ENCODE measurements around the gene MRFAP1. TPM values are rescaled to one million over a fixed set of nuclear protein-coding genes. Genes with fewer than 3 reads are reported as not detected.
"Not testable (repeated sequence)": the region's sequence is repeated elsewhere in the genome, so short reads cannot be mapped to it uniquely, and the experiment has no call there.

Gene MRFAP1
- total and polyA plus RNA-seq, 2 experiments from 2014 or later, result 291 to 315 TPM

GRCh38 chr4:6665320-6665654, 24.8 kb downstream of the MRFAP1 start:
- Histone ChIP-seq H3K36me3 (no peaks in the 10 kb centered on the region), H3K4me3 (no peak overlapping the region), H3K4me1 (ENCODE audit: low read depth) (no peaks in the 10 kb centered on the region), H3K27ac (no peak overlapping the region), H3K9me3 (ENCODE audit: low read depth) (no peaks in the 10 kb centered on the region), H3K27me3 (no peaks in the 10 kb centered on the region)
- no peak for TF ChIP-seq CTCF (IDR thresholded peaks at IDR 0.05; ENCODE audit: low read depth, low read length)
- DNase-seq (ENCODE audit: low read depth in 1 of 2, low spot score in 1 of 2), result no peak

DNA sequence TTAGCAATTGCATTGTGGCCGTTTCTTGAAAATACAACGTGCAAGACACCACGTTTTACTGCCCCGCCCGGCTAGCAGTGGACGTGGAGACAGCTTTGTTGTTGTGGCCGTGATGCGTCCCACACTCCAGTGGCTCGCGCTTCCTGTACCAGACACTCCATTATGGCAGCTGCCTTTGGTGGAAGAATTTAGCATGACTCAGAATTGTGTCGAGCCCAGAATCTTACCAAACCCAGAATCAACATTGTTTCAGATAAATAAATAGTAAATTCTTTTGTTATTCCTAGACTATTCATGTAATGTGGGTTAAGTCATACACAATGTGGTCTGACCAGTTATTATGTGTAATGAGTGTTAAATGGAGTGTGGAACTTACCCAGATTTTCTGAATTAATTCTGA, 27.9 kb downstream of the MRFAP1 start:
- no peak for TF ChIP-seq CTCF (IDR thresholded peaks at IDR 0.05; ENCODE audit: low read depth, low read length)
- H3K9me3 ChIP-seq (ENCODE audit: low read depth), result no peaks in the 10 kb centered on the region
- no peaks in the 10 kb centered on the region for H3K27me3 ChIP-seq
- H3K4me1 ChIP-seq (ENCODE audit: low read depth), result no peaks in the 10 kb centered on the region
- no peak overlapping the region for H3K4me3 ChIP-seq
- no peak overlapping the region for H3K27ac ChIP-seq
- H3K36me3 ChIP-seq, result no peaks in the 10 kb centered on the region
- DNase-seq (ENCODE audit: low read depth in 1 of 2, low spot score in 1 of 2), result peak in 1 of 2 donors; percentile 16

DNA sequence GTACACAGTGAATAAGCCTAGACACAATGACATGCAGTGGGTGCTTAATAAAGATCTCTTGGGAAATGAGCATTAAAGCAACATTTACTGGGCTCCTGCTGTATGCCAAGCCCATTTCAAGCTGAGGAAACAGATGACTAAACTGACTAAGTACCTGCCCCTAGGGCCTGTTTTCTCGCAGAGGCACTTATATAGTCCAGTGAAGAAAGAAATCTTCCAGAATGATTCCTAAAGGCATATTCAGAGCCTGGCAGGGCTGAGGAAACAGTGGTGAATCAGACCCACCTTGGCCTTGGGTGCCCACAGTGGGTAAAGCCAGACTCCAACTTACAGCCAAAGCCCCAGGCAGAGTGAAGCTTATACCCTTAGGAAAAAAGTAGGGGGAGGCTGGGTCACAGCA, 31.2 kb downstream of the MRFAP1 start:
- TF ChIP-seq CTCF (IDR thresholded peaks at IDR 0.05; ENCODE audit: low read depth, low read length), result no peak
- DNase-seq (ENCODE audit: low read depth in 1 of 2, low spot score in 1 of 2), result no peak
- Histone ChIP-seq H3K27me3 (no peaks in the 10 kb centered on the region), H3K36me3 (no peaks in the 10 kb centered on the region), H3K4me3 (no peak overlapping the region), H3K27ac (no peak overlapping the region), H3K9me3 (ENCODE audit: low read depth) (no peaks in the 10 kb centered on the region), H3K4me1 (ENCODE audit: low read depth) (peaks cover 5% of the 10 kb centered on the region)

DNA sequence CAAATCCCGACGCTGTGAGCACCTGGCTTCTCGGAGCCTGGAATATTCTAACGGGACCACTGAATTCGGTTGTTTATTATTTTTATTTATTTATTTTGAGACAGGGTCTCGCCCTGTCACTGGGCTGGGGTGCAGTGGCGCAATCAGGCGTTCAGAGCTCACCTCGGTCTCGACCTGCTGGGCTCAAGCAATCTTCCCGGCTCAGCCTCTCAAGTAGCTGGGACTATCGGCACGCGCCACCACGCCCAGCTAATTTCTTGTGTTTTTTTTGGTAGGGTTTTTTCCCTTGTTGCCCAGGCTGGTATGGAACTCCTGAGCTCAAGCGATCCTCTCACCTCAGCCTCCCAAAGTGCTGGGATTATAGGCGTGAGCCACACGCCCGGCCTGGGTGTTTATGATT, 31.6 kb downstream of the MRFAP1 start:
- Histone ChIP-seq H3K36me3 (no peaks in the 10 kb centered on the region), H3K4me3 (no peak overlapping the region), H3K9me3 (ENCODE audit: low read depth) (no peaks in the 10 kb centered on the region), H3K27ac (no peak overlapping the region), H3K4me1 (ENCODE audit: low read depth) (peaks cover 8% of the 10 kb centered on the region), H3K27me3 (no peaks in the 10 kb centered on the region)
- no peak for DNase-seq (ENCODE audit: low read depth in 1 of 2, low spot score in 1 of 2)
- TF ChIP-seq CTCF (IDR thresholded peaks at IDR 0.05; ENCODE audit: low read depth, low read length), result no peak

DNA sequence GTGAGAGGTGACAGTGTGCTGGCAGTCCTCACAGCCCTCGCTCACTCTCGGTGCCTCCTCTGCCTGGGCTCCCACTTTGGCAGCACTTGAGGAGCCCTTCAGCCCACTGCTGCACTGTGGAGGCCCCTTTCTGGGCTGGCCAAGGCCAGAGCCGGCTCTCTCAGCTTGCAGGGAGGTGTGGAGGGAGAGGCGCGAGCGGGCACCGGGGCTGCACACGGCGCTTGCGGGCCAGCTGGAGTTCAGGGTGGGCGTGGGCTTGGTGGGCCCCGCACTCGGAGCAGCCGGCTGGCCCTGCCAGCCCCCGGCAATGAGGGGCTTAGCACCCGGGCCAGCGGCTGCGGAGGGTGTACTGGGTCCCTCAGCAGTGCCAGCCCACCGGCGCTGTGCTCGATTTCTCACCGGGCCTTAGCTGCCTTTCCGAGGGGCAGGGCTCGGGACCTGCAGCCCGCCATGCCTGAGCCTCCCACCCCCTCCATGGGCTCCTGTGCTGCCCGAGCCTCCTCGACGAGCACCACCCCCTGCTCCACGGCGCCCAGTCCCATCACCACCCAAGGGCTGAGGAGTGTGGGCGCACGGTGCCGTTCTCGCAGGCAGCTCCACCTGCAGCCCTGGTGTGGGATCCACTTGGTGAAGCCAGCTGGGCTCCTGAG, 32.2 kb downstream of the MRFAP1 start:
- not testable (repeated sequence) for H3K27ac ChIP-seq; DNase-seq (ENCODE audit: low read depth in 1 of 2, low spot score in 1 of 2); H3K36me3 ChIP-seq; H3K9me3 ChIP-seq (ENCODE audit: low read depth); H3K4me1 ChIP-seq (ENCODE audit: low read depth); H3K27me3 ChIP-seq; H3K4me3 ChIP-seq

- H3K27ac ChIP-seq, result peak overlapping the region; percentile 16
Measured at GRCh38 chr4:6673191-6673659, 32.7 kb downstream of the MRFAP1 start.

More at GRCh38 chr4:6673191-6673659, 32.7 kb downstream of the MRFAP1 start:
- not testable (repeated sequence) for H3K36me3 ChIP-seq; DNase-seq (ENCODE audit: low read depth in 1 of 2, low spot score in 1 of 2); H3K9me3 ChIP-seq (ENCODE audit: low read depth); H3K27me3 ChIP-seq; H3K4me1 ChIP-seq (ENCODE audit: low read depth)
- H3K4me3 ChIP-seq, result peak overlapping the region; percentile 49
